ENCODE measurements around the gene SNAP47. TPM values are rescaled to one million over a fixed set of nuclear protein-coding genes. Genes with fewer than 3 reads are reported as not detected.

SNAP47 gene
- total and polyA plus RNA-seq, 4 donors: 10.6 to 63.0 (median 22.8) TPM

GRCh38 chr1:227753999-227754711 is 18.9 kb downstream of the SNAP47 start:
- Histone ChIP-seq H3K9ac (ENCODE audit: insufficient read depth in 1 of 2, low read length in 2 of 2) (no peak overlapping the region), H3K9me3 (ENCODE audit: control insufficient read depth in 4 of 4, insufficient read depth in 3 of 4, low read length in 3 of 4) (peaks cover 0 to 2% (median 0%) of the 10 kb centered on the region in 4 donors), H3K27ac (ENCODE audit: low read depth in 1 of 2, low read length in 1 of 2) (peak overlapping the region in 1 of 2 donors; percentile 18), H3K27me3 (ENCODE audit: control insufficient read depth in 3 of 3, insufficient read depth in 3 of 3, low read length in 2 of 3) (no peaks in the 10 kb centered on the region), H3K4me3 (no peak overlapping the region), H3K36me3 (ENCODE audit: control insufficient read depth in 4 of 4, insufficient read depth in 4 of 4, low read length in 4 of 4) (peaks cover 0 to 29% (median 5%) of the 10 kb centered on the region in 4 donors), H3K4me1 (ENCODE audit: control insufficient read depth in 5 of 5, insufficient read depth in 5 of 5, low read length in 5 of 5) (peaks cover 0 to 12% (median 4%) of the 10 kb centered on the region in 5 donors)
- WGBS, 2 donors: 60 to 76% methylated on average over 7 of the region's 7 CpGs
- DNase-seq: no peak
- no peak for ATAC-seq (ENCODE audit: insufficient read depth, low FRiP score)
- no peak for TF ChIP-seq CTCF (IDR thresholded peaks at IDR 0.05; ENCODE audit: control extremely low read depth, extremely low read depth)

- Histone ChIP-seq H3K4me1 (ENCODE audit: control insufficient read depth in 5 of 5, insufficient read depth in 5 of 5, low read length in 5 of 5) (peaks cover 0 to 12% (median 3%) of the 10 kb centered on the region in 5 donors), H3K36me3 (ENCODE audit: control insufficient read depth in 4 of 4, insufficient read depth in 4 of 4, low read length in 4 of 4) (peaks cover 0 to 34% (median 7%) of the 10 kb centered on the region in 4 donors), H3K9me3 (ENCODE audit: control insufficient read depth in 4 of 4, insufficient read depth in 3 of 4, low read length in 3 of 4) (peaks cover 0 to 2% (median 0%) of the 10 kb centered on the region in 4 donors), H3K27ac (ENCODE audit: low read depth in 1 of 2, low read length in 1 of 2) (no peak overlapping the region), H3K4me3 (no peak overlapping the region), H3K9ac (ENCODE audit: insufficient read depth in 1 of 2, low read length in 2 of 2) (no peak overlapping the region), H3K27me3 (ENCODE audit: control insufficient read depth in 3 of 3, insufficient read depth in 3 of 3, low read length in 2 of 3) (no peaks in the 10 kb centered on the region)
- TF ChIP-seq CTCF (IDR thresholded peaks at IDR 0.05; ENCODE audit: control extremely low read depth, extremely low read depth): no peak
- no peak for DNase-seq
- ATAC-seq (ENCODE audit: insufficient read depth, low FRiP score): no peak
- 91 to 92% methylated on average over 4 of the region's 4 CpGs for WGBS, 2 donors
Observed at GRCh38 chr1:227754958-227755357, 19.7 kb downstream of the SNAP47 start.

GRCh38 chr1:227756172-227756959 is 21.1 kb downstream of the SNAP47 start:
- Histone ChIP-seq H3K4me3 (no peak overlapping the region), H3K9me3 (ENCODE audit: control insufficient read depth in 4 of 4, insufficient read depth in 3 of 4, low read length in 3 of 4) (peaks cover 0 to 2% (median 0%) of the 10 kb centered on the region in 4 donors), H3K9ac (ENCODE audit: insufficient read depth in 1 of 2, low read length in 2 of 2) (peak overlapping the region in 1 of 2 donors; percentile 32), H3K27ac (ENCODE audit: low read depth in 1 of 2, low read length in 1 of 2) (no peak overlapping the region), H3K27me3 (ENCODE audit: control insufficient read depth in 3 of 3, insufficient read depth in 3 of 3, low read length in 2 of 3) (no peaks in the 10 kb centered on the region), H3K36me3 (ENCODE audit: control insufficient read depth in 4 of 4, insufficient read depth in 4 of 4, low read length in 4 of 4) (peaks cover 0 to 28% (median 8%) of the 10 kb centered on the region in 4 donors), H3K4me1 (ENCODE audit: control insufficient read depth in 5 of 5, insufficient read depth in 5 of 5, low read length in 5 of 5) (peaks cover 0 to 12% (median 3%) of the 10 kb centered on the region in 5 donors)
- TF ChIP-seq CTCF (IDR thresholded peaks at IDR 0.05; ENCODE audit: control extremely low read depth, extremely low read depth): no peak
- 77 to 87% methylated on average over 13 of the region's 13 CpGs for WGBS, 2 donors
- ATAC-seq (ENCODE audit: insufficient read depth, low FRiP score): no peak
- peak in 2 of 3 donors; percentile 63 to 76 for DNase-seq
